Right ventricle myocardium superior (tissue), 1 donor: ENCODE data around the gene NSMCE4A. TPM values are rescaled to one million over a fixed set of nuclear protein-coding genes. Genes with fewer than 3 reads are reported as not detected.
"Not testable (repeated sequence)": the region's sequence is repeated elsewhere in the genome, so short reads cannot be mapped to it uniquely, and the experiment has no call there.

ENCODE experiments used
- ATAC-seq: fragments of 200-7000 bp; cut with Tn5 transposase; one replicate; pipeline ENCODE4 v1.9.1; 2020; ENCODE audit warnings: mild to moderate bottlenecking; ENCODE audit not compliant: poor library complexity
- DNase-seq: peaks from one replicate; pipeline ENCODE4 v3.0.0-alpha.2; 2020
- intact Hi-C: fragments of 100-400 bp; cut with DNase I; formaldehyde crosslinking; loops from one replicate; pipeline ENCODE4 v1.11.2; 2022
- total RNA-seq: library from RNA; stranded (reverse); fragmentation: NEBNext Ultra II Directional; extraction: Animal tissue kit (Norgen Biotek cat#: 25700); gene quantifications from one replicate; pipeline ENCODE4 v1.2.1, GENCODE V29; 2021
- donor health status: DM: no; HTN: yes; CAD: no; lungs with severe emphysema.

NSMCE4A gene
- total RNA-seq, 1 donor from 2014 or later = 23.7 TPM

DNA sequence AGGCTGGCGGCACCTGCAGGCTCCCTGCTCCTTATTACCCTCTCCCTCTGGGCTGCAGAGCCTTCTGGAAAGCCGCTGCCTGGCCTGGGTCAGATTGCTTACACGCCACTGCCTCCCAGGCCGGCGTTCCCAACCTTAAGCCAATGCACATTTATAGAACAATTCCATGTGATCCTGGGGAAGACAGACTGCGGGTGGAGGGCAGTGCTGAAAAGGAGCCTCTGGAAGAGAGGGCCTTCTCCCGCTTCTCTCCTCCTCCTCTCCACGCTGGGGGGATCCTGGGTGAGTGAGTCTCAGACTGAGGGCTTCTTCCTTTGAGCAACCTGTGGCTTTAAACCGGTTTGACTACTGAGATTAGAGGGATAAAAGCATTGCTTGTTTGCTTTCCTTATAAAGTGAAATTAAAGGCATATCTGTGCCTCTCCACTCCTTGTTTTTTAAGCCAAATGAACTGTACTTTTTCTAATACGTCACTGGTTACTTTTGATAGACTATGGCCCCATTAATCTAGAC is 19.5 kb upstream of the NSMCE4A start:
- intact Hi-C loops = no loop called here
- peak; percentile 72 for DNase-seq
- peak; percentile 78 for ATAC-seq

DNA sequence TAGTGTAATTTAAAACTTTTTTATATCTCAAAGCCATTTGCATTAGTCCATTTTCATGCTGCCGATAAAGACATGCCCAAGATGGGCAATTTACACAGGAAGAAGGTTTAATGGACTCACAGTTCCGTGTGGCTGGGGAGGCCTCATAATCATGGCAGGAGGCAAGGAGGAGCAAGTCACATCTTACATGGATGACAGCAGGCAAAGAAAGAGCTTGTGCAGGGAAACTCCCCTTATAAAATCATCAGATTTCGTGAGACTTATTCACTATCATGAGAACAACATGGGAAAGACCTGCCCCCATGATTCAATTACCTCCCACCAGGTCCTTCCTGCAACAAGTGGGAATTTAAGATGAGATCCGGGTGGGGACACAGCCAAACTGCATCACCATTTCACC is 16.7 kb upstream of the NSMCE4A start:
- ATAC-seq, intact Hi-C loops, DNase-seq: not testable (repeated sequence)

DNA sequence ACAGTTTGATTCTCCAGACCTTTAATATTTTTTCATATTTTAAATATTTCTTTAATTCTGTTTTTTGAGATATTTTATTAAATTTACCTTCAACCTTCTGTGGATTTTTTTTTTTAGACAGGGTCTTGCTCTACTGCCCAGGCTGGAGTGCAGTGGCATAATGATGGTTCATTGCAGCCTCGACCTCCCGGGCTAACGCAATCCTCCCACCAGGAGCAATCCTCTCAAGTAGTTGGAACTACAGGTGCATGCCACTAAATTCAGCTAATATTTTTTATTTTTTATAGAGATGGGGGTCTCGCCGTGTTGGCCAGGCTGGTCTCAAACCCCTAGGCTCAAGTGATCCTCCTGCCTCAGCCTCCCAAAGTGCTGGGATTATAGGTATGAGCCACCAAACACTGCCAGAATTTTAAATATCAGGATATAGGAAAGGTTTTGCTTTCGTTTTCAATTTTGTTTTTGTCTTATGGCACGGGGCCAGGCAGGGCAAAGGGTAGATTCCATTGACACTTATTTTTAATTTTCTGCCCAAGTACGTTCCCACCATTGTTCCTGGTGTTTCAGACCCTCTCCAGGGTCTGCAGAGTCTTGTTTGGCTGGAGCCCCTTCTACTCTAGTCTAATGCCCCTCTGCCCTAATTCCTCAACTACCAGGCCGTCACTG is 15.1 kb upstream of the NSMCE4A start:
- ATAC-seq (no peak), DNase-seq (no peak)
- intact Hi-C loops = no loop called here

DNA sequence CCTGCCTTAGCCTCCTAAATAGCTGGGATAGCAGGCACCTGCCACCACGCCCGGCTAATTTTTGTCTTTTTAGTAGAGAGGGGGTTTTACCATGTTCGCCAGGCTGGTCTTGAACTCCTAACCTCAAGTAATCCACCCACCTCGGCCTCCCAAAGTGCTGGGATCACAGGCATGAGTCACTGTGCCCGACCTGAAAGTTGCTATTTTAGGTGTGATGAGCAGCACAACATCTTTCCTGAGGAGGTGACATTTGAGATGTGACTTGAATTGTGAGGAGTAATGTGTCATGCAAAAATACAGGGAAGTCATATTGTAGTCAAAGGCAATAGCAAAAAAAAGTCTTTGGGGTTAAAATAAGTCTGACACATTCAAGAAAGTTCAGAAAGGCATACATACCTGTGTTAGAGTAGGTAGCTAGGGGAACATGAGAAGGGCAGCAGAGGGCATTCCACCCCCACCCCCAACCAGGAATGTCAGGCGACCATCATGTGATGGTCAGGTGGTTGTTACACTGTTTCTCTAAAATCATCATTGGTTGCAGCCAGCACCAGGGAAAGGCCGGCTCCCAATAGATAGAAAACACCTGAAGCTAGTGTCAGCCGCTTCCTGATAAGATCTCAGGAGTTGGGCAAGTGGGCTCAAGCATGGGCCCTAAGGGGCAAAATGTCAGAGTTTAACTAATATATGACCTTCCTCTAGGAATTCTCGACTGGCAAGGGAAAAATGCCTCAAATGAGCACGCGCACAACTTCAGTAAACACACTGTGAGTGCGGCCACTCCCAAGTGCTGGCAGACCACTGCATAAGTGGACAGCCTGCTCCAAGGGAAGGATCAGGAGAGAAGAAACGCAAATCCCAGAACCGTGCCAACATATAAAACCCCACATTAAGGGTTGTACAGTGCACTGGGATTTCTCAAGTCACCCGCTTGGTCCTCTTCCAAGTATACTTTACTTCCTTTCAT is 13.6 kb upstream of the NSMCE4A start, which contains the start of gene TACC2:
TSS of gene TACC2 (plus strand) at position 803 of the 964 bp plus-strand sequence. CDS start 32,819 bp downstream, outside the sequence.
- no peak for ATAC-seq

DNA sequence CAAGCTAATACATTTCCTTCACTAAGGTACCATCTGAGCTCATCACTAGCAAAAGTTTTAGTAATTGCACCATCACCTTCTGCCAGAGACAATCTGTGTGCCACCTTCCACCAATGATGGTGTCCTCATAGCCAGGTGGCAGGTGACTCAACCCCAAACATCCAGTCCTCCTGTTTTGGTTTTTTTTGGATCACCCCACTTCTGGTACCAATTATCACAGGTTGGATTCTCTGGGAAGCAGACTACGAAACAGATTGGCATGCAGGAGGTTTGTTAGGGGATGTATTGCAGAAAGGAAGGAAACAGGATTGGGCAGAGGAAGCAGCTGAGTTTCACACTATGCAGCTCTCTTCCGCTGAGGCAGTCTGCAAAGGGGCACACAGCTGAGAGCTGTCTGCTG is 9.4 kb upstream of the NSMCE4A start:
- ATAC-seq (no peak), DNase-seq (no peak)
- intact Hi-C loops = loop anchor here (10.0 kb wide), 1 partner anchor 50 kb away; no protein-coding TSS in a partner anchor

More for the DNA sequence above, 13.6 kb upstream of the NSMCE4A start, which contains the start of gene TACC2:
- intact Hi-C loops = loop anchor here (10.0 kb wide), 1 partner anchor 54 kb away; no protein-coding TSS in a partner anchor
- DNase-seq = no peak

DNA sequence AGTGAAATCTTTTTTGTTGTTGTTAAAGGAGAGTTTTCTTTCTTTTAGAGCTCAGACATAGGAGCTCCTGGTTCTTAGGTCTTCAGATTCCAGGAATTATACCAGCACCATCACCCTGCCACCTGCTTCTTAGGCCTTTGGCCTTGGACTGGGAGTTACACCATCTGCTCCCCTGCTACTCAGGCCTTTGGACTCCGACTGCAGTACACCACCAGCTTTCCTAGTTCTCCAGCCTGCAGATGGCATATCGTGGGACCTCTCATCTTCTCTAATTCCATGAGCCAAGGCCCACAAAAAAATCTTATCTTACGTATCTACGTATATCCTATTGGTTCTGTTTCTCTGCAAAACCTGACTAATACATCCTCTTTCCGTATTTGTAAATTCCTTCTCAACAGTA is 8.8 kb upstream of the NSMCE4A start:
- intact Hi-C loops = loop anchor here (10.0 kb wide), 1 partner anchor 49 kb away; no protein-coding TSS in a partner anchor
- no peak for ATAC-seq
- no peak for DNase-seq

DNA sequence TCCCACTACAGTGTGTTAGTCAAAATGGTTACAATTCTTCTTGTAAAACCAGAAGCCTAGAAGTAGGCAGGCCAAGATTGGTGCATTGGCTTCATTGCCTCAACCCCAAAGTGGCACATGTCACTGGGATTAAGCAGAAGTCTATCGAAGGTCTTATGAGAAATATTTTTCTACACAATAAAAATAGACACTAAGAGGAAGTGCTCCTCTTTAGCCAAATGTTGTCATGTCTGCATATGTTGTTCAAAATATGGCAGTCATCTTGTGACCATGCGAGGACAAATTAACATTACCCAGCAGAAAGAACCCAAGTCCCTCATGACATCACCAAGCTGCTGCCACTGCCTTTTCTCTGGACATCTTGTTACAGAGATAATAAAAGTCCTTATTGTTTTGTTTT is 6.3 kb upstream of the NSMCE4A start:
- no peak for ATAC-seq
- DNase-seq = no peak
- intact Hi-C loops = loop anchor here (10.0 kb wide), 1 partner anchor 47 kb away; no protein-coding TSS in a partner anchor

DNA sequence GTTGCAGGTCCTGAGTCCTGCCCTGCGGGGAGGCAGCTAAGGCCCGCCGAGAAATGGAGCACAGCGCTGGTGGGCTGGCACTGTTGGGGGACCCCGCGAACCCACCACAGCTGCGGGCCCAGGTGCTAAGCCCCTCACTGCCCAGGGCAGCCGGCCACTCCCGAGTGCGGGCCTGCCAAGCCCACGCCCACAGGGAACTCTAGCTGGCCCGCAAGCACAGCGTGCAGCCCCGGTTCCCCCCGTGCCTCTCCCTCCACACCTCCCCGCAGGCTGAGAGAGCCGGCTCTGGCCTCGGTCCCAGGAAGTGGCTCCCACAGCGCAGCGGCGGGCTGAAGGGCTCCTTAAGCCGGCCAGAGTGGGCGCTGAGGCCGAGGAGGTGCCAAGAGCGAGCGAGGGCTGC is 3.5 kb upstream of the NSMCE4A start:
- intact Hi-C loops = loop anchor here (10.0 kb wide), 1 partner anchor 76 kb away; no protein-coding TSS in a partner anchor
- ATAC-seq (no peak), DNase-seq (no peak)

DNA sequence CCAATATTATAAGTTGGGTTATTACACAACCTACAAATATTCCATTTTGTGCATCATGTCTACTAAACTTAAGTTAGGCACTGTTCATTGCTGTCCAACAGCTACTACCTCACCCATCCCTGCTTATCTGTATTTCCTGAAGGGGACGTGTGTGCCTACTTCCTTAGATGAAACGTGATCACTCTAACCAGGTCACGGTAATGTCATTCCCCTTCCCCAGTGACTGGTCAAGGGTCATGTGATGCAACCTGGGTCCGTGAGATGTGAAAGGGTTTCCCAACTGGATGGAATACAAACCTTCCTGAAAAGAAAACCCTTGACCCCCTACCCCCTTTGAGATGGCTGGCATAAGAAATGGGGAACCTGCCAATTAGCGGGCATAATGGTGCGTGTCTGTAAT is 1.6 kb upstream of the NSMCE4A start:
- intact Hi-C loops = loop anchor here (10.0 kb wide), 1 partner anchor 78 kb away; no protein-coding TSS in a partner anchor
- ATAC-seq = no peak
- DNase-seq = no peak

DNA sequence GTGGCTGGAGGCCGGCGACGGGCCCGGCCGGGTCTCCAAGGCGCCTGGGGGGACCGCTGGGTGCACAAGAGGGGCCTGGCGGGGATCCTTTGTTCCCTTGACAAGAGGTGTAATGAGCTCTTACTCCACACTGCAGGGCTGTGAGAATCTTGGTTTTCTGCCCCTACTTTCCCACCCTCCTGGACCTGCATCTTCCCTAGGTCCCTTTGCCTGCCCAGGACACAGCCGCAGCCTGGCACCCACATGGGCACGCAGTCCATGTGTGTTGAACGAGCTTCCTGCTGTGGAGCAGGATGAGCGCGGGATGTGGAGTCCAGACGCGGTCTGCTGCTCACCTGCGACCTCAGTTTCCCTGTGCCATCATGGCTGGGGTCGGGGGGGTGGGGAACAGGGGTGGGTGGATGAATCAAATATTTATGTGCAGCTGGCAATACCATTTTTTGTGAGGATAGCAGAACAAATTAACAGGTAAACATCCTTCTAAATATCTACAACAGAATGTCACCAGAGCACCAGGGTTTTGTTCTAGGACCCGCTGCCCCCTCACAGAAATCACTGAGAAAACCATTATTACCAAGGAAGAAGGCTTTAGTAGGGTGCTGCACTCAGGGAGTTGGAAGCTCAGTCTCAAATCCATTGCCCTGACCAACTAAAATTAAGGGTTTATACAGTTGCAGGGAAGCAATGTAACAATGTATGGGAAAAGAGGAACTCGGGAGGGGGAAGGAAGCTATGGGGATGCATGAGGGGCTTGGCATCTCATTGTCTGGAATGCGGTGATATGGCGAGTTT is 474 bp upstream of the NSMCE4A start:
- ATAC-seq = peak; percentile 18
- DNase-seq = no peak
- intact Hi-C loops = loop anchor here (10.0 kb wide), 1 partner anchor 79 kb away; no protein-coding TSS in a partner anchor

DNA sequence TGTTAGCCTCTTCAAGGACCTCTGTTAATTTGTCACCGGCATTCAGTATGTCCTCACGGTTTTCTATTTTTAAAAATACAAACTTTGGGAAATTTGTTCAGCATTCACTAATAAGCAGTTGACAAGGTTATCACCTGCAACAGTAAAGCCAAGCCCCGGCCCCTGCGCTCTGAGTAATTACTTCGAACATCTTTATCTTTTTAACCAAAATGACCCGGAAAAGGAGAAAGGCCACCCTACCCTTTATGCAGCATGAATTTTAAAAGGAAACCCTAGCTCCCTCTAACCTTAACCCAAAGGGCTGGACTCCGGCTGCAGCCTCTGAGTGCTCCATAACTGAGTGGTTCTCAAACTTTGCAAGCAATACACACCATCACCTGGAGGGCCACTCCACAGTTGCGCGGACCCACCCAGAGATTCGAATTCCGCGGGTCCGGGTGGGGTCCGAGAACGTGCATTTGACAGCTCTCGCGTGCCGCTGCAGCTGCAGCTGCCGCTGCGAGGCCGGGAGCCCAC is 940 bp downstream of the NSMCE4A start:
- intact Hi-C loops = loop anchor here (10.0 kb wide), 1 partner anchor 81 kb away; no protein-coding TSS in a partner anchor
- DNase-seq (no peak), ATAC-seq (no peak)

DNA sequence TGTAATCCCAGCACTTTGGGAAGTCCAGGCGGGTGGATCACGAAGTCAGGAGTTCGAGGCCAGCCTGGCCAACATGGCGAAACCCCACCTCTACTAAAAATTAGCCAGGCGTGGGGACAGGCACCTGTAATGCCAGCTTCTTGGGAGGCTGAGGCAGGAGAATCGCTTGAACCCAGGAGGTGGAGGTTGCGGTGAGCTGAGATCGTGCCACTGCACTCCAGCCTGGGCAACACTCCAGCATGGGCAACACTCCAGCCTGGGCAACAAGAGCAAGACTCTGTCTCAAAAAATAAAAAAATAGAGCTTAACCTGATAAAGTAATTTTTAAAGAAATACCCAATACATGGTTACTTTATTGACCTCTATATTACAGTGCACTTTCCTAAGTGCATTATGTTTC is 5.9 kb downstream of the NSMCE4A start:
- intact Hi-C loops, ATAC-seq: not testable (repeated sequence)
- DNase-seq = peak; percentile 55

DNA sequence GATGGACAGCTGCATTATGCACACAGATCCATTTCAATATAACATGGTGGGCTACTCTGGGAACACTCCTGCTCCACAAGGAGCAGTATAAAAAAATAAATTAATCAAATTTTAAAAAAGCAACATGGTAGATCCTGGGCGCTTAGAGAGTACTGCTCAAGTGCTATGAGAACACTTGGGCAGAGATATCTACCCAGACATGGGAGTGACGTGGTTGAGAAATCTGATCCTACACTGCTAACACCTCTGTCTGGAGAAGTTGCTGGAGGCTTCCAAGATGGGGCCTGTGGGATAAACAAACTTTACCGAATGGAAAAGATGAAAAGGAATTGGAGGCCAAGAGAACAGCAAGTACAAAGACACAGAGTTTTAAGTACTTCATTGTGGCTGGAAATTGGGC is 9.0 kb downstream of the NSMCE4A start:
- intact Hi-C loops = no loop called here
- ATAC-seq = no peak
- DNase-seq = no peak

DNA sequence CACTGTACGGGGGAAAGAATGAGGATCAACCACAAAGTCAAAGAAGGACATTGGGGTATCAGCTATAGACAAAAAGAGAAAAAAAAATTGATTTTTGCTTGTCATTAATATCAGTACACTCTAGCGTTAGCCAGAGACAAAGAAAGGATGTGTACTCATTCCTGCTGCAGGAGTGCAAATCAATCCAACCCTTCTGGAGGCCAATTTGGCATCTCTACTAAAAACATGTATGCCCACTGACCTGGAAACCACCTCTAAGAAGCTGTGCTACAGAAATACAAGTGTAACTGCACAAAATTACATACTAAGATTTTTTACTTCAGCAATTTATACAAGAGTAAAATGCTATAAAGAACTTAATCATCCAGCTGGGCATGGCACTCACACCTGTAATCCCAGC is 13.6 kb downstream of the NSMCE4A start:
- ATAC-seq (no peak), DNase-seq (no peak)
- intact Hi-C loops = no loop called here

DNA sequence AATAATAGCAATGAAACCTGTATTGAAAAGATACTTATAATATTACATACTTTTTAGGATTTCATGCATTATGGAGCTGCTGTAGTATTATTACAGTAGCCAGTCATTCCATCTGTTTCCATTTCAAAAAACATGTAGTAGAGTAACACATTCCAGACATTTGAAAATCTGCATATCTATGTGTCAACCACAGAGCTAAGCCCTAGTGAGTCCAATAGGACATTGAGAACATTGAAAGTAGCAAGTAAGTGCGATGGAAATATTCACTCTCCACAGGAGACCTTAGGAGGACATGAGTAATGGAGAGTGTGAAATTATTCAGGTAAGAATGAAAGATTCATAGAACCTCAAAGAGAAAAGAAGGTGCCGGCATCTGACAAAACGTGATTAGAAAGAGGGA is 15.3 kb downstream of the NSMCE4A start:
- intact Hi-C loops = no loop called here
- ATAC-seq (no peak), DNase-seq (no peak)

DNA sequence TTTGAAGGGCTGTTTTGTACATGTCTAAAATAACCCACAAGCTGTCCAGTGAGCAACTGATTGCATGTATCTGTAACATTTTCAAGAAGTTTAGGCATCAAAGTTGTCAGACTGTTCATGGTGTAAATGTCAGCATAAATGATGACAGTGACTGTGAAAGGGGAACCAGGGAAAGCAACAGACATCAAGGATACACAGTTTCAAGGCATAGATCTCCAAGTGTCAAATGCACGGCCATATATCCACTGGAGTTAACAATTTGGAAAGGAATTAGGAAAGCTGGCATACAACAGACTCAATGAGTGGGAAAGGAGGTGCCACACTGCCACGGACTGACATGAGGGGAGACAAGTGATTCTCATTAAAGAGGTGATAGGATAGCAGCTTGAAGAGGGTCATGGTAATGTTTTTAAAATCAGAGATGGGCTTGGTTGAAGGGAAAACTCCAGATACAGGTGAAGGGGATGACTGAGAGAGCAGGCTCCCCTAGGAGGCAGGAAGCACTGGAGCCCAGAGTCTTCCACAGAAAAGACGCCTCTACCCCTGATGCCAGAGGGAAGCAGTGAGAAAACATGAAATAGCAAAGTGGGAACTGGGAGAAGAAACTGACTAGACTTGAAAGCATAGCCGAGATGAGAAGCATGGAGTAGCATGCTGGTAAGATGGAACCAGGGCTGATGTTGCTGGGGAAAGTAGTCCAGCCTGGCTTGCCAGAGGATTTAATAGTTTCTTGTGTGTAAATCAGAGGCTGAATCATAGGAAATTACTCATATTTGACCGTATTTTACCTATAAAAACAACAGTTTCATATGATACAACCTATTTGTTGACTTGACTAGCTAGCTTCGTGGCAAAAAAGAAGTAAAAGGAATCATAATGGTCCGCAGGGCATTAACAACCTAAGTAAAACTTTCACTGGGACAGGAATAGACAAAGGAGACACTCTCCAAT is 18.6 kb downstream of the NSMCE4A start:
- intact Hi-C loops = no loop called here
- no peak for ATAC-seq
- DNase-seq = no peak

DNA sequence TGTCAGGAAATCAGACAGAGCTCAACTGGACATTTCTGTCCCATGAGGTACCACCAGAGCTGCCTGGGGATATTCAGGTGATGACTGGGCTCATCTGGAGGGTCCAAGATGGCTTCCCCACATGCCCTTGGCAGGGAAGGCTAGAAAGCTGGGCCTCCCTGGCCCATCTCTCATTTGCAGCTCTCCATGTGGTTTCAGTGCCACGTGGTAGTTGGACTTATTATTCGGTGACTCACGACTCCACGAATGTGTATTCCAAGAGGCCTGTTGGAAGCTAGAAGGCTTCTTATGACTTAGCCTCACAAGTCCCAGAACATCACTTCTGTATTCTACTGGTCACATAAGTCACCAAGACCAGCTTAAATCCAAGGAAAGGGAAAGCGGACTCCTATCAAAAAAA is 22.8 kb downstream of the NSMCE4A start:
- ATAC-seq (no peak), DNase-seq (no peak)
- intact Hi-C loops = no loop called here
